Measurements from ENCODE around the gene MTUS2.
"Not testable (repeated sequence)": the region's sequence is repeated elsewhere in the genome, so short reads cannot be mapped to it uniquely, and the experiment has no call there.

The MTUS2 gene

GRCh38 chr13:29345860-29346582 lies 525.9 kb downstream of the MTUS2 start:
- DNase-seq, result not testable (repeated sequence)

GRCh38 chr13:29355029-29355428 lies 534.9 kb downstream of the MTUS2 start:
- no peak for DNase-seq

- DNase-seq, result no peak
These were observed 539.0 kb downstream of the MTUS2 start for GRCh38 chr13:29359181-29359580.

GRCh38 chr13:29361716-29362115 lies 541.6 kb downstream of the MTUS2 start:
- DNase-seq, result no peak

GRCh38 chr13:29362849-29363604 lies 542.9 kb downstream of the MTUS2 start:
- DNase-seq, result peak; percentile 76

GRCh38 chr13:29369060-29369743 lies 549.1 kb downstream of the MTUS2 start:
- DNase-seq, result peak; percentile 35

- no peak for DNase-seq
These were observed 559.1 kb downstream of the MTUS2 start for GRCh38 chr13:29379281-29379680.

GRCh38 chr13:29379865-29380264 lies 559.7 kb downstream of the MTUS2 start:
- no peak for DNase-seq

GRCh38 chr13:29382021-29382420 lies 561.9 kb downstream of the MTUS2 start:
- no peak for DNase-seq

GRCh38 chr13:29383476-29383875 lies 563.3 kb downstream of the MTUS2 start:
- DNase-seq, result no peak

GRCh38 chr13:29384466-29384865 lies 564.3 kb downstream of the MTUS2 start:
- DNase-seq, result no peak

GRCh38 chr13:29384871-29385270 lies 564.7 kb downstream of the MTUS2 start:
- DNase-seq, result no peak

GRCh38 chr13:29386246-29386645 lies 566.1 kb downstream of the MTUS2 start:
- no peak for DNase-seq

GRCh38 chr13:29390598-29390997 lies 570.5 kb downstream of the MTUS2 start:
- DNase-seq, result not testable (repeated sequence)

GRCh38 chr13:29396446-29396845 lies 576.3 kb downstream of the MTUS2 start:
- DNase-seq, result no peak

GRCh38 chr13:29397265-29397664 lies 577.1 kb downstream of the MTUS2 start:
- no peak for DNase-seq

- DNase-seq, result no peak
These were observed 582.1 kb downstream of the MTUS2 start for GRCh38 chr13:29402166-29402636.

- no peak for DNase-seq
These were observed 585.3 kb downstream of the MTUS2 start for GRCh38 chr13:29405401-29405800.

- no peak for DNase-seq
These were observed 591.3 kb downstream of the MTUS2 start for GRCh38 chr13:29411481-29411880.

- no peak for DNase-seq
These were observed 597.9 kb downstream of the MTUS2 start for GRCh38 chr13:29418026-29418425.

GRCh38 chr13:29421118-29421517 lies 601.0 kb downstream of the MTUS2 start:
- DNase-seq, result no peak

GRCh38 chr13:29422015-29422414 lies 601.9 kb downstream of the MTUS2 start:
- no peak for DNase-seq

- DNase-seq, result no peak
These were observed 602.9 kb downstream of the MTUS2 start for GRCh38 chr13:29423050-29423449.

GRCh38 chr13:29427937-29428309 lies 607.8 kb downstream of the MTUS2 start:
- no peak for DNase-seq

Data from NCI-H526 treated with DMSO at 0.1 percent for 48 hours (cell line).